ENCODE results near the gene LYPD1. TPM values are rescaled to one million over a fixed set of nuclear protein-coding genes. Genes with fewer than 3 reads are reported as not detected.

The LYPD1 gene
- polyA plus RNA-seq, 1 of the 3 experiments (the other 2 are of a cell fraction), result 5.4 TPM

- Histone ChIP-seq H3K9me2 (no peaks in the 10 kb centered on the region), H3K4me2 (no peak overlapping the region), H2AFZ (ENCODE audit: low read depth) (no peak overlapping the region), H3K4me1 (ENCODE audit: control insufficient read depth in 1 of 2, insufficient read depth in 2 of 2, low read depth in 1 of 2, low read length in 1 of 2) (no peaks in the 10 kb centered on the region), H3K27me3 (ENCODE audit: insufficient read depth) (no peaks in the 10 kb centered on the region), H3K79me2 (ENCODE audit: insufficient read depth) (no peaks in the 10 kb centered on the region), H3K9me3 (no peaks in the 10 kb centered on the region), H3K36me3 (replicated peaks in 1 of 2; ENCODE audit: control insufficient read depth in 1 of 2, insufficient read depth in 2 of 2, low read length in 1 of 2) (no peaks in the 10 kb centered on the region), H4K20me1 (ENCODE audit: insufficient read depth) (no peaks in the 10 kb centered on the region), H3K4me3 (ENCODE audit: low read depth in 2 of 2, low read length in 1 of 2) (no peak overlapping the region), H3K9ac (no peak overlapping the region), H3F3A (replicated peaks; ENCODE audit: insufficient read depth) (no peaks in the 10 kb centered on the region), H3K27ac (ENCODE audit: low read depth in 2 of 2, low read length in 1 of 2) (no peak overlapping the region)
- TF ChIP-seq FOXJ3 (CRISPR knock-in tag; IDR thresholded peaks at IDR 0.05) (no peak), SMC3 (IDR thresholded peaks at IDR 0.05; ENCODE audit: low read depth, low read length) (no peak), EP300 (IDR thresholded peaks at IDR 0.05; ENCODE audit: borderline replicate concordance in 1 of 2, low read depth in 1 of 2, low read length in 1 of 2) (no peak), NRF1 (IDR thresholded peaks at IDR 0.05; ENCODE audit: low read depth, low read length) (no peak), EZH2phosphoT487 (IDR thresholded peaks at IDR 0.05; ENCODE audit: borderline replicate concordance, low read depth) (no peak), RAD21 (IDR thresholded peaks at IDR 0.05; ENCODE audit: low read length) (no peak), FOSL2 (IDR thresholded peaks at IDR 0.05; ENCODE audit: borderline replicate concordance, low read depth) (no peak), POLR2AphosphoS5 (IDR thresholded peaks at IDR 0.05; ENCODE audit: low read depth, low read length) (no peak), MAX (IDR thresholded peaks at IDR 0.05; ENCODE audit: low read depth) (no peak), SIN3A (IDR thresholded peaks at IDR 0.05; ENCODE audit: borderline replicate concordance, low read depth, low read length) (no peak), ELF1 (IDR thresholded peaks at IDR 0.05) (no peak), MXI1 (IDR thresholded peaks at IDR 0.05; ENCODE audit: low read depth, low read length) (no peak), GATA2 (CRISPR knock-in tag; IDR thresholded peaks at IDR 0.05) (no peak)
- TF ChIP-seq, protein P1, sequence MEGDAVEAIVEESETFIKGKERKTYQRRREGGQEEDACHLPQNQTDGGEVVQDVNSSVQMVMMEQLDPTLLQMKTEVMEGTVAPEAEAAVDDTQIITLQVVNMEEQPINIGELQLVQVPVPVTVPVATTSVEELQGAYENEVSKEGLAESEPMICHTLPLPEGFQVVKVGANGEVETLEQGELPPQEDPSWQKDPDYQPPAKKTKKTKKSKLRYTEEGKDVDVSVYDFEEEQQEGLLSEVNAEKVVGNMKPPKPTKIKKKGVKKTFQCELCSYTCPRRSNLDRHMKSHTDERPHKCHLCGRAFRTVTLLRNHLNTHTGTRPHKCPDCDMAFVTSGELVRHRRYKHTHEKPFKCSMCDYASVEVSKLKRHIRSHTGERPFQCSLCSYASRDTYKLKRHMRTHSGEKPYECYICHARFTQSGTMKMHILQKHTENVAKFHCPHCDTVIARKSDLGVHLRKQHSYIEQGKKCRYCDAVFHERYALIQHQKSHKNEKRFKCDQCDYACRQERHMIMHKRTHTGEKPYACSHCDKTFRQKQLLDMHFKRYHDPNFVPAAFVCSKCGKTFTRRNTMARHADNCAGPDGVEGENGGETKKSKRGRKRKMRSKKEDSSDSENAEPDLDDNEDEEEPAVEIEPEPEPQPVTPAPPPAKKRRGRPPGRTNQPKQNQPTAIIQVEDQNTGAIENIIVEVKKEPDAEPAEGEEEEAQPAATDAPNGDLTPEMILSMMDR (IDR thresholded peaks at IDR 0.05), result no peak
- TF ChIP-seq, protein P2, sequence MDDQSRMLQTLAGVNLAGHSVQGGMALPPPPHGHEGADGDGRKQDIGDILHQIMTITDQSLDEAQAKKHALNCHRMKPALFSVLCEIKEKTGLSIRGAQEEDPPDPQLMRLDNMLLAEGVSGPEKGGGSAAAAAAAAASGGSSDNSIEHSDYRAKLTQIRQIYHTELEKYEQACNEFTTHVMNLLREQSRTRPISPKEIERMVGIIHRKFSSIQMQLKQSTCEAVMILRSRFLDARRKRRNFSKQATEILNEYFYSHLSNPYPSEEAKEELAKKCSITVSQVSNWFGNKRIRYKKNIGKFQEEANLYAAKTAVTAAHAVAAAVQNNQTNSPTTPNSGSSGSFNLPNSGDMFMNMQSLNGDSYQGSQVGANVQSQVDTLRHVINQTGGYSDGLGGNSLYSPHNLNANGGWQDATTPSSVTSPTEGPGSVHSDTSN (IDR thresholded peaks at IDR 0.05), result no peak
- TF ChIP-seq, protein P3, sequence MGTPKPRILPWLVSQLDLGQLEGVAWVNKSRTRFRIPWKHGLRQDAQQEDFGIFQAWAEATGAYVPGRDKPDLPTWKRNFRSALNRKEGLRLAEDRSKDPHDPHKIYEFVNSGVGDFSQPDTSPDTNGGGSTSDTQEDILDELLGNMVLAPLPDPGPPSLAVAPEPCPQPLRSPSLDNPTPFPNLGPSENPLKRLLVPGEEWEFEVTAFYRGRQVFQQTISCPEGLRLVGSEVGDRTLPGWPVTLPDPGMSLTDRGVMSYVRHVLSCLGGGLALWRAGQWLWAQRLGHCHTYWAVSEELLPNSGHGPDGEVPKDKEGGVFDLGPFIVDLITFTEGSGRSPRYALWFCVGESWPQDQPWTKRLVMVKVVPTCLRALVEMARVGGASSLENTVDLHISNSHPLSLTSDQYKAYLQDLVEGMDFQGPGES (IDR thresholded peaks at IDR 0.05; ENCODE audit: low read depth, low read length), result no peak
- WGBS (ENCODE audit: low lambda C conversion rate), result 62% methylated on average over 6 of the region's 6 CpGs
- POLR2A ChIA-PET, result no interaction called here
- CTCF ChIA-PET, result no interaction called here
- no peak for DNase-seq
Measured at GRCh38 chr2:132595186-132595585, 74.8 kb downstream of the LYPD1 start.
